Renal cortex interstitium (tissue), 3 donors: ENCODE measurements around the gene CHRNA4. TPM values are rescaled to one million over a fixed set of nuclear protein-coding genes. Genes with fewer than 3 reads are reported as not detected.

Experiments used
- polyA plus RNA-seq, 3 donors: library from polyadenylated mRNA; unstranded; fragments of 120-200 nt; gene quantifications; one replicate each; pipeline ENCODE4 v1.2.1, GENCODE V29; 2013; ENCODE audit not compliant: insufficient read length in 3 of 3

The CHRNA4 gene
- polyA plus RNA-seq, 3 donors, result 9.5 to 37.9 (median 11.4) TPM

Other genes with a start within 250 kb of the CHRNA4 start
- gene YTHDF1, start 145.2 kb downstream of the CHRNA4 start, polyA plus RNA-seq, result 10 to 100 TPM; 40.1 to 46.1 (median 45.3) TPM
- gene BIRC7, start 125.4 kb downstream of the CHRNA4 start, polyA plus RNA-seq, result 1 to 10 TPM in 1 of 3 donors, under 1 TPM in 2; 0.48 to 2.6 (median 0.57) TPM
- 10 to 100 TPM; 21.8 to 41.3 (median 36.6) TPM for gene NKAIN4, start 106.9 kb downstream of the CHRNA4 start, polyA plus RNA-seq
- 10 to 100 TPM; 62.4 to 90.2 (median 76.1) TPM for gene ARFGAP1, start 88.5 kb downstream of the CHRNA4 start, polyA plus RNA-seq
- gene COL20A1, start 68.2 kb downstream of the CHRNA4 start, polyA plus RNA-seq, result 1 to 10 TPM in 1 of 3 donors, under 1 TPM in 2; 0.26 to 1.0 (median 0.64) TPM
- 10 to 100 TPM in 1 of 3 donors, 1 to 10 TPM in 2; 7.2 to 10.9 (median 8.5) TPM for gene KCNQ2, start 111.3 kb upstream of the CHRNA4 start, polyA plus RNA-seq
- 1 to 10 TPM; 1.1 to 2.3 (median 1.9) TPM for gene EEF1A2, start 137.7 kb upstream of the CHRNA4 start, polyA plus RNA-seq
- 100 to 1,000 TPM; 145 to 341 (median 332) TPM for gene PPDPF, start 159.4 kb upstream of the CHRNA4 start, polyA plus RNA-seq
- gene PTK6, start 176.0 kb upstream of the CHRNA4 start, polyA plus RNA-seq, result under 1 TPM; 0.50 to 0.82 (median 0.56) TPM
- gene SRMS, start 186.4 kb upstream of the CHRNA4 start, polyA plus RNA-seq, result under 1 TPM; 0.14 to 0.17 (median 0.16) TPM
- 1 to 10 TPM in 2 of 3 donors, under 1 TPM in 1; 0.95 to 1.6 (median 1.0) TPM for gene FNDC11, start 192.8 kb upstream of the CHRNA4 start, polyA plus RNA-seq
- 10 to 100 TPM in 2 of 3 donors, 1 to 10 TPM in 1; 8.0 to 15.6 (median 15.5) TPM for gene HELZ2, start 212.9 kb upstream of the CHRNA4 start, polyA plus RNA-seq